Prostate gland (tissue), 2 donors: Measurements from ENCODE around the gene GP9.

Source experiments
- CTCF ChIP-seq, 4 experiments: fragments of 200-600 bp in 2 of 4; fragments of 450-650 bp in 2 of 4; sonication (generic) in 2 of 4; IDR thresholded peaks; 1 replicate in 3 of 4; 2 replicates in 1 of 4; pipeline ENCODE4 v1.5.1; 2016 to 2019; ENCODE audit warnings: antibody characterized with exemption in 4 of 4, mild to moderate bottlenecking in 2 of 4, moderate library complexity in 2 of 4
- POLR2A ChIP-seq: fragments of 450-650 bp; IDR thresholded peaks from one replicate; pipeline ENCODE4 v1.6.1; 2016; ENCODE audit warnings: antibody characterized with exemption, mild to moderate bottlenecking
- POLR2AphosphoS5 ChIP-seq: sonication (generic); formaldehyde crosslinking; IDR thresholded peaks from one replicate; pipeline ENCODE4 v1.6.1; 2017; ENCODE audit warnings: antibody characterized with exemption

GRCh38 chr3:129037093-129037419, 23.5 kb upstream of the GP9 start:
- TF ChIP-seq CTCF (IDR thresholded peaks at IDR 0.05) (no peak), POLR2A (no peak), POLR2AphosphoS5 (no peak)
